Mucosa of descending colon (tissue), 3 donors: Measurements from ENCODE around the gene ACOXL. TPM values are rescaled to one million over a fixed set of nuclear protein-coding genes. Genes with fewer than 3 reads are reported as not detected.

Source experiments
- ATAC-seq: fragments of 200-7000 bp; cut with Tn5 transposase; one replicate; pipeline ENCODE4 v1.9.1; 2020; ENCODE audit warnings: mild to moderate bottlenecking, moderate library complexity
- DNase-seq, 3 donors: peaks; one replicate each; pipeline ENCODE4 v3.0.0-alpha.2; 2020
- H3K36me3 ChIP-seq: fragments of 200-600 bp; one replicate; pipeline ENCODE4 v1.8.0; 2021; ENCODE audit warnings: low read depth, mild to moderate bottlenecking
- H3K4me1 ChIP-seq: fragments of 200-600 bp; one replicate; pipeline ENCODE4 v1.8.0; 2021; ENCODE audit warnings: low read depth, mild to moderate bottlenecking
- H3K4me3 ChIP-seq: fragments of 200-600 bp; one replicate; pipeline ENCODE4 v1.8.0; 2021; ENCODE audit warnings: mild to moderate bottlenecking
- H3K9me3 ChIP-seq: fragments of 200-600 bp; one replicate; pipeline ENCODE4 v1.8.0; 2021; ENCODE audit warnings: mild to moderate bottlenecking
- intact Hi-C, 2 donors: fragments of 100-400 bp; cut with DNase I in 1 of 2; cut with micrococcal nuclease in 1 of 2; formaldehyde crosslinking; loops; one replicate each; pipeline versions ENCODE4 v1.11.0 to v1.11.1; 2022; cut with DNase I, micrococcal nuclease
- total RNA-seq, 3 donors: library from RNA; stranded (reverse); fragmentation: NEBNext Ultra II Directional in 2 of 3; extraction: Animal tissue kit (Norgen Biotek cat#: 25700) in 2 of 3; gene quantifications; one replicate each; pipeline versions ENCODE4 v1.2.1 to v1.2.4, GENCODE V29; 2021 to 2023
- TF ChIP-seq, protein P1 (sequence below): fragments of 200-600 bp; IDR thresholded peaks from one replicate; pipeline ENCODE4 v1.8.0; 2022; ENCODE audit warnings: antibody characterized with exemption, mild to moderate bottlenecking
- donor health status: DM: no; HTN: no; CAD: no; lungs with moderate emphysema.
- donor health status: DM: no; HTN: no; CAD: no.
- donor health status: DM: no; HTN: yes; CAD: no.

The ACOXL gene
- total RNA-seq, 3 donors from 2014 or later: 0.51 to 1.2 (median 0.87) TPM

DNA sequence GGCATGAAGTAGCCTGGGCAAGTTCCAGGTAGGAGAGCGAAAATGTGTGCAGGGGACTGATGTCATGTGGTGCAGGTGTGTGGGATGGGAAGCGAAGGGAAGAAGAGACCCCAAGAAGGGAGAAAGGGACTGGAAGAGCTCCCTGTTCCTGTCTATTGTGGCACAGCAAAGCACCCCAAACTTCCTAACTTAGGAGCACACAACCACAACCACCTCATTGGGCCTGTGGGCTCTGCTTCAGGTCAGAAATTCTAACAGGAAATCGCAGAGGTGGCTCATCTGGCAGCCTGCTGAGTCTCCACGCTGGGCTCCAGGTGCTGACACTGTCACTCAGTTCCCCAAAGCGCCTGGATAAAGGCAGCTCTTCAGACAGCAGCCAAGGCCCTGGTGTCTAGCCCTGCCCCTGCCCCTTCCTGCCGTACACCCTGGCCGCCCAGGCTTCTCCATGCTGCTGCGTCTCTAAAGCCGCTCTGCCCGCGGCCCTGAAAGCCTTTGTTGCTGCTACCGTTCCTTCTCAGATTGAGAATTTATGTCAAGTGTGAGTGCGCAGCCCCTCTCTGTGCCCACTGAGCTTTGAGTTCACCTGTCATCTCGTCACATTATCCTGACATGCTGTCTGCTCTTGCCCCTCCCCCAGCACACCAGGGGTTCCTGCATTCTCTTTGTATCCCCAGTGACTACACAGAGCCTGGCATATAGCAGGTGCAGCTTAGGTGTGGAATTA lies 248.1 kb downstream of the ACOXL start:
- no peak for DNase-seq
- Histone ChIP-seq H3K4me1 (no peaks in the 10 kb centered on the region), H3K4me3 (no peak overlapping the region), H3K9me3 (no peaks in the 10 kb centered on the region), H3K36me3 (no peaks in the 10 kb centered on the region)
- no peak for ATAC-seq
- TF ChIP-seq, protein P1, sequence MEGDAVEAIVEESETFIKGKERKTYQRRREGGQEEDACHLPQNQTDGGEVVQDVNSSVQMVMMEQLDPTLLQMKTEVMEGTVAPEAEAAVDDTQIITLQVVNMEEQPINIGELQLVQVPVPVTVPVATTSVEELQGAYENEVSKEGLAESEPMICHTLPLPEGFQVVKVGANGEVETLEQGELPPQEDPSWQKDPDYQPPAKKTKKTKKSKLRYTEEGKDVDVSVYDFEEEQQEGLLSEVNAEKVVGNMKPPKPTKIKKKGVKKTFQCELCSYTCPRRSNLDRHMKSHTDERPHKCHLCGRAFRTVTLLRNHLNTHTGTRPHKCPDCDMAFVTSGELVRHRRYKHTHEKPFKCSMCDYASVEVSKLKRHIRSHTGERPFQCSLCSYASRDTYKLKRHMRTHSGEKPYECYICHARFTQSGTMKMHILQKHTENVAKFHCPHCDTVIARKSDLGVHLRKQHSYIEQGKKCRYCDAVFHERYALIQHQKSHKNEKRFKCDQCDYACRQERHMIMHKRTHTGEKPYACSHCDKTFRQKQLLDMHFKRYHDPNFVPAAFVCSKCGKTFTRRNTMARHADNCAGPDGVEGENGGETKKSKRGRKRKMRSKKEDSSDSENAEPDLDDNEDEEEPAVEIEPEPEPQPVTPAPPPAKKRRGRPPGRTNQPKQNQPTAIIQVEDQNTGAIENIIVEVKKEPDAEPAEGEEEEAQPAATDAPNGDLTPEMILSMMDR: no peak
- intact Hi-C loops: no loop called here

- Histone ChIP-seq H3K9me3 (no peaks in the 10 kb centered on the region), H3K36me3 (no peaks in the 10 kb centered on the region), H3K4me1 (no peaks in the 10 kb centered on the region), H3K4me3 (no peak overlapping the region)
- DNase-seq (no peak), ATAC-seq (peak; percentile 19)
- TF ChIP-seq, protein P1: no peak
- intact Hi-C loops: no loop called here
Measured at GRCh38 chr2:110983133-110983532, 250.8 kb downstream of the ACOXL start.

- H3K4me3 ChIP-seq: no peak overlapping the region
- intact Hi-C loops: no loop called here
- no peak for ATAC-seq
- H3K9me3 ChIP-seq: no peaks in the 10 kb centered on the region
- DNase-seq: no peak
- TF ChIP-seq, protein P1: no peak
- no peaks in the 10 kb centered on the region for H3K4me1 ChIP-seq
- H3K36me3 ChIP-seq: no peaks in the 10 kb centered on the region
Measured at GRCh38 chr2:110984694-110985490, 252.5 kb downstream of the ACOXL start.

GRCh38 chr2:110990440-110990839 lies 258.1 kb downstream of the ACOXL start:
- no peaks in the 10 kb centered on the region for H3K36me3 ChIP-seq
- TF ChIP-seq, protein P1: no peak
- ATAC-seq: no peak
- intact Hi-C loops: no loop called here
- no peak for DNase-seq
- no peaks in the 10 kb centered on the region for H3K9me3 ChIP-seq
- H3K4me3 ChIP-seq: no peak overlapping the region
- H3K4me1 ChIP-seq: no peaks in the 10 kb centered on the region

- DNase-seq (no peak), ATAC-seq (no peak)
- no peaks in the 10 kb centered on the region for H3K4me1 ChIP-seq
- no peaks in the 10 kb centered on the region for H3K9me3 ChIP-seq
- TF ChIP-seq, protein P1: no peak
- H3K36me3 ChIP-seq: no peaks in the 10 kb centered on the region
- H3K4me3 ChIP-seq: no peak overlapping the region
- intact Hi-C loops: no loop called here
Measured at GRCh38 chr2:110991911-110992310, 259.5 kb downstream of the ACOXL start.
